Measurements from ENCODE around the gene C1orf159.

DNA sequence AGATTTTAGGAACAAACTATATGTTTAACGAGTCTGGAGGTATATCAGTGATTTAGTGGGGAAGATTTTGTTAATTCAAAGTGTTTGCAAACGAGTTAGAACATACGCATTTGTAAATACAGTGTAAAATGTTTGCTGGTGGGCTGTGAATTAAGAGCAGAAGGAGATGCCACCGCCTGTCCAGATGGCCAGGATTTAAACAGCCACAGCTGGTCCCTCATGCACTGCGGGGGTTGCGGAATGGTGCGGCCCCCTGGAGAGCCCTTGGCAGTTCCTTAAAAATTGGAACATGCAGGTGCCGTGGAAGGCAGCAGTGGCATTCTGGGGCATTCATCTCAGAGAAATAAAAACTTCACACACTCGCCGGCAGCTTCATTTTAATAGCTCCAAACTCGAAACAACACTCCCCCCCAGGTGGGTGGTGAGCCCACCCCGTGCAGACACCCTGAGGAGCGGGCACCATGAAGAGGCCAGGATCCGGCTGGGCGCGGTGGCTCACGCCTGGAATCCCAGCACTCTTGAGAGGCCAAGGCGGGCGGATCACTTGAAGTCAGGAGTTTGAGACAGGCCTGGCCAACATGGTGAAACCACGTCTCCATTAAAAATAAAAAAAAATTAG is 3.5 kb upstream of the C1orf159 start:
- TF ChIP-seq EZH2 (IDR thresholded peaks at IDR 0.05) (no peak), POLR2AphosphoS5 (IDR thresholded peaks at IDR 0.05; ENCODE audit: borderline replicate concordance, low read depth, low read length) (no peak), FOXP2 (optimal IDR thresholded peaks at IDR 0.05; ENCODE audit: control extremely low read depth, extremely low read length, insufficient read depth) (no peak)
